ENCODE results near the gene RAB9A. TPM values are rescaled to one million over a fixed set of nuclear protein-coding genes. Genes with fewer than 3 reads are reported as not detected.

Gene RAB9A
- total and polyA plus RNA-seq, 5 experiments from 2014 or later, result 13.7 to 22.1 (median 15.6) TPM

- POLR2A ChIA-PET, result interaction anchor here (0.7 to 2.4 kb wide), 2 partner anchors 20 to 41 kb away, joined by 3 to 8 read pairs; partner anchors contain the start of genes OFD1 and TRAPPC2
These were observed 4.5 kb downstream of the RAB9A start for GRCh38 chrX:13693341-13693961.

GRCh38 chrX:13694359-13694758 is 5.4 kb downstream of the RAB9A start:
- POLR2A ChIA-PET, result interaction anchor here (0.7 to 2.4 kb wide), 2 partner anchors 19 to 40 kb away, joined by 3 to 8 read pairs; partner anchors contain the start of genes OFD1 and TRAPPC2
- Mint-ChIP-seq H3K36me3 (peaks cover 0 to 6% (median 5%) of the 10 kb centered on the region in 3 donors), H3K9me3 (no peaks in the 10 kb centered on the region), H3K27ac (peak overlapping the region in 1 of 10 donors; percentile 43), H3K27me3 (no peaks in the 10 kb centered on the region), H3K4me1 (peaks cover 22 to 85% (median 66%) of the 10 kb centered on the region in 4 donors), H3K4me3 (no peak overlapping the region)
- DNase-seq (no peak), ATAC-seq (no peak)

More at GRCh38 chrX:13693341-13693961, 4.5 kb downstream of the RAB9A start:
- Mint-ChIP-seq H3K36me3 (peaks cover 0 to 6% (median 5%) of the 10 kb centered on the region in 3 donors), H3K4me1 (peaks cover 24 to 77% (median 63%) of the 10 kb centered on the region in 4 donors), H3K27ac (peak overlapping the region in 9 of 10 donors; percentile 1 to 85 (median 32)), H3K4me3 (peak overlapping the region in 8 of 10 donors; percentile 7 to 71 (median 28)), H3K27me3 (no peaks in the 10 kb centered on the region), H3K9me3 (peaks cover 0 to 3% (median 0%) of the 10 kb centered on the region in 9 donors)
- ATAC-seq (no peak), DNase-seq (no peak)

GRCh38 chrX:13694983-13695382 is 6.1 kb downstream of the RAB9A start:
- no peaks in the 10 kb centered on the region for H3K27me3 Mint-ChIP-seq
- no peak for ATAC-seq
- peak overlapping the region in 6 of 10 donors; percentile 2 to 27 (median 14) for H3K4me3 Mint-ChIP-seq

GRCh38 chrX:13695601-13696115 is 6.7 kb downstream of the RAB9A start:
- peak overlapping the region in 3 of 10 donors; percentile 5 to 27 (median 10) for H3K4me3 Mint-ChIP-seq
- H3K36me3 Mint-ChIP-seq, result peaks cover 0 to 6% (median 5%) of the 10 kb centered on the region in 3 donors
- no peaks in the 10 kb centered on the region for H3K9me3 Mint-ChIP-seq
- no peak for DNase-seq
- POLR2A ChIA-PET, result interaction anchor here (2.4 kb wide), 1 partner anchor 39 kb away, joined by 8 read pairs; the partner anchor contains the start of genes OFD1 and TRAPPC2
- ATAC-seq, result no peak
- no peaks in the 10 kb centered on the region for H3K27me3 Mint-ChIP-seq
- H3K27ac Mint-ChIP-seq, result peak overlapping the region in 5 of 10 donors; percentile 48 to 82 (median 50)
- peaks cover 19 to 88% (median 65%) of the 10 kb centered on the region in 4 donors for H3K4me1 Mint-ChIP-seq

More at GRCh38 chrX:13694983-13695382, 6.1 kb downstream of the RAB9A start:
- POLR2A ChIA-PET, result interaction anchor here (2.4 kb wide), 1 partner anchor 40 kb away, joined by 8 read pairs; the partner anchor contains the start of genes OFD1 and TRAPPC2
- no peak for DNase-seq
- Mint-ChIP-seq H3K4me1 (peaks cover 24 to 88% (median 68%) of the 10 kb centered on the region in 4 donors), H3K9me3 (no peaks in the 10 kb centered on the region), H3K27ac (peak overlapping the region in 6 of 10 donors; percentile 15 to 82 (median 38)), H3K36me3 (peaks cover 0 to 6% (median 5%) of the 10 kb centered on the region in 3 donors)

- H3K9me3 Mint-ChIP-seq, result no peaks in the 10 kb centered on the region
- peak overlapping the region in 3 of 10 donors; percentile 20 to 66 (median 44) for H3K4me3 Mint-ChIP-seq
- DNase-seq, result no peak
- H3K36me3 Mint-ChIP-seq, result peaks cover 2 to 10% (median 9%) of the 10 kb centered on the region in 3 donors
- no peak for ATAC-seq
- H3K4me1 Mint-ChIP-seq, result peaks cover 23 to 93% (median 70%) of the 10 kb centered on the region in 4 donors
- POLR2A ChIA-PET, result interaction anchor here (3.2 kb wide), 1 partner anchor 37 kb away, joined by 15 read pairs; the partner anchor contains the start of genes OFD1 and TRAPPC2
- peak overlapping the region in 5 of 10 donors; percentile 9 to 71 (median 23) for H3K27ac Mint-ChIP-seq
- no peaks in the 10 kb centered on the region for H3K27me3 Mint-ChIP-seq
These were observed 8.5 kb downstream of the RAB9A start for GRCh38 chrX:13697455-13697854.

- Mint-ChIP-seq H3K27ac (peak overlapping the region in 2 of 10 donors; percentile 16 to 20), H3K9me3 (no peaks in the 10 kb centered on the region), H3K27me3 (no peaks in the 10 kb centered on the region), H3K4me1 (peaks cover 21 to 93% (median 69%) of the 10 kb centered on the region in 4 donors), H3K4me3 (no peak overlapping the region), H3K36me3 (peaks cover 2 to 10% (median 9%) of the 10 kb centered on the region in 3 donors)
- POLR2A ChIA-PET, result interaction anchor here (3.2 kb wide), 1 partner anchor 37 kb away, joined by 15 read pairs; the partner anchor contains the start of genes OFD1 and TRAPPC2
- no peak for ATAC-seq
- DNase-seq, result no peak
These were observed 9.0 kb downstream of the RAB9A start for GRCh38 chrX:13697976-13698375.

GRCh38 chrX:13698432-13698831 is 9.5 kb downstream of the RAB9A start:
- Mint-ChIP-seq H3K27ac (peak overlapping the region in 2 of 10 donors; percentile 14 to 20), H3K4me3 (no peak overlapping the region), H3K27me3 (no peaks in the 10 kb centered on the region), H3K4me1 (peaks cover 17 to 93% (median 65%) of the 10 kb centered on the region in 4 donors), H3K36me3 (peaks cover 2 to 10% (median 9%) of the 10 kb centered on the region in 3 donors), H3K9me3 (no peaks in the 10 kb centered on the region)
- DNase-seq (no peak), ATAC-seq (no peak)
- POLR2A ChIA-PET, result interaction anchor here (0.7 to 3.2 kb wide), 2 partner anchors 36 to 43 kb away, joined by 6 to 15 read pairs; partner anchors contain the start of genes OFD1 and TRAPPC2

- POLR2A ChIA-PET, result interaction anchor here (3.2 kb wide), 1 partner anchor 35 kb away, joined by 15 read pairs; the partner anchor contains the start of genes OFD1 and TRAPPC2
- Mint-ChIP-seq H3K36me3 (peaks cover 4 to 15% (median 9%) of the 10 kb centered on the region in 3 donors), H3K4me3 (peak overlapping the region in 3 of 10 donors; percentile 8 to 57 (median 23)), H3K27ac (peak overlapping the region in 2 of 10 donors; percentile 56 to 71), H3K4me1 (peaks cover 19 to 92% (median 61%) of the 10 kb centered on the region in 4 donors), H3K9me3 (no peaks in the 10 kb centered on the region), H3K27me3 (no peaks in the 10 kb centered on the region)
- DNase-seq, result no peak
- no peak for ATAC-seq
These were observed 10.4 kb downstream of the RAB9A start for GRCh38 chrX:13699183-13699826.

- Mint-ChIP-seq H3K27ac (peak overlapping the region in 2 of 10 donors; percentile 19 to 37), H3K27me3 (no peaks in the 10 kb centered on the region), H3K36me3 (peaks cover 4 to 14% (median 4%) of the 10 kb centered on the region in 3 donors), H3K4me3 (no peak overlapping the region), H3K4me1 (peaks cover 16 to 83% (median 53%) of the 10 kb centered on the region in 4 donors), H3K9me3 (no peaks in the 10 kb centered on the region)
- ATAC-seq, result no peak
- DNase-seq, result no peak
- POLR2A ChIA-PET, result interaction anchor here (0.5 kb wide), 1 partner anchor 21 kb away, joined by 11 read pairs; no protein-coding TSS in a partner anchor
These were observed 11.5 kb downstream of the RAB9A start for GRCh38 chrX:13700380-13700779.

- Mint-ChIP-seq H3K27ac (peak overlapping the region in 8 of 10 donors; percentile 9 to 86 (median 65)), H3K4me1 (peaks cover 11 to 71% (median 40%) of the 10 kb centered on the region in 4 donors), H3K36me3 (peaks cover 4 to 16% (median 4%) of the 10 kb centered on the region in 3 donors), H3K9me3 (no peaks in the 10 kb centered on the region), H3K4me3 (peak overlapping the region in 3 of 10 donors; percentile 34 to 43 (median 43)), H3K27me3 (no peaks in the 10 kb centered on the region)
- no peak for DNase-seq
- ATAC-seq, result no peak
- POLR2A ChIA-PET, result no interaction called here
These were observed 13.3 kb downstream of the RAB9A start for GRCh38 chrX:13702111-13702789.

GRCh38 chrX:13703135-13703534 is 14.2 kb downstream of the RAB9A start:
- POLR2A ChIA-PET, result no interaction called here

More at GRCh38 chrX:13703135-13703534, 14.2 kb downstream of the RAB9A start:
- H3K27me3 Mint-ChIP-seq, result no peaks in the 10 kb centered on the region
- H3K4me1 Mint-ChIP-seq, result peaks cover 11 to 62% (median 37%) of the 10 kb centered on the region in 4 donors
- ATAC-seq, result no peak
- H3K27ac Mint-ChIP-seq, result peak overlapping the region in 5 of 10 donors; percentile 23 to 49 (median 34)
- H3K36me3 Mint-ChIP-seq, result peaks cover 4 to 20% (median 4%) of the 10 kb centered on the region in 3 donors
- DNase-seq, result no peak
- no peaks in the 10 kb centered on the region for H3K9me3 Mint-ChIP-seq
- no peak overlapping the region for H3K4me3 Mint-ChIP-seq

Data from naive thymus-derived CD8-positive, alpha-beta T cell (primary cell).